T-helper 22 cell (primary cell): Measurements from ENCODE around the gene ATAD2B.

Experiments used
- DNase-seq: peaks from one replicate; pipeline ENCODE4 v3.0.0-alpha.2; 2020; ENCODE audit warnings: low read depth

Gene ATAD2B

GRCh38 chr2:23912054-23912453 lies 14.9 kb downstream of the ATAD2B start:
- no peak for DNase-seq

- DNase-seq = no peak
Observed at GRCh38 chr2:23905155-23905554, 21.8 kb downstream of the ATAD2B start.

- no peak for DNase-seq
Observed at GRCh38 chr2:23904692-23905091, 22.2 kb downstream of the ATAD2B start.

- no peak for DNase-seq
Observed at GRCh38 chr2:23904215-23904614, 22.7 kb downstream of the ATAD2B start.

GRCh38 chr2:23903034-23903433 lies 23.9 kb downstream of the ATAD2B start:
- DNase-seq = no peak

- no peak for DNase-seq
Observed at GRCh38 chr2:23901966-23902846, 24.7 kb downstream of the ATAD2B start.

- no peak for DNase-seq
Observed at GRCh38 chr2:23900541-23901322, 26.2 kb downstream of the ATAD2B start.

GRCh38 chr2:23900133-23900532 lies 26.8 kb downstream of the ATAD2B start:
- DNase-seq = no peak

- no peak for DNase-seq
Observed at GRCh38 chr2:23871206-23871605, 55.7 kb downstream of the ATAD2B start.

GRCh38 chr2:23867449-23867848 lies 59.5 kb downstream of the ATAD2B start:
- no peak for DNase-seq

GRCh38 chr2:23862716-23863426 lies 64.1 kb downstream of the ATAD2B start:
- no peak for DNase-seq

- DNase-seq = no peak
Observed at GRCh38 chr2:23861952-23862351, 65.0 kb downstream of the ATAD2B start.

GRCh38 chr2:23859983-23860382 lies 66.9 kb downstream of the ATAD2B start:
- no peak for DNase-seq

- no peak for DNase-seq
Observed at GRCh38 chr2:23859234-23859633, 67.7 kb downstream of the ATAD2B start.

GRCh38 chr2:23850564-23851256 lies 76.2 kb downstream of the ATAD2B start:
- no peak for DNase-seq

GRCh38 chr2:23844905-23845304 lies 82.0 kb downstream of the ATAD2B start:
- DNase-seq = no peak

GRCh38 chr2:23843051-23843976 lies 83.6 kb downstream of the ATAD2B start:
- DNase-seq = no peak

GRCh38 chr2:23839919-23840578 lies 86.9 kb downstream of the ATAD2B start:
- DNase-seq = no peak

GRCh38 chr2:23838996-23839395 lies 87.9 kb downstream of the ATAD2B start:
- DNase-seq = no peak

GRCh38 chr2:23838581-23838980 lies 88.3 kb downstream of the ATAD2B start:
- no peak for DNase-seq
